NOMO-1 (cell line): Measurements from ENCODE around the gene C1orf21.

ENCODE experiments used
- DNase-seq, 2 experiments: peaks; one replicate each; lab custom pipeline; 2025; ENCODE audit not compliant: unreplicated experiment in 2 of 2; lab: John Stamatoyannopoulos, UW

Gene C1orf21

GRCh38 chr1:184385865-184386311 is 941 bp upstream of the C1orf21 start:
- no peak for DNase-seq

DNA sequence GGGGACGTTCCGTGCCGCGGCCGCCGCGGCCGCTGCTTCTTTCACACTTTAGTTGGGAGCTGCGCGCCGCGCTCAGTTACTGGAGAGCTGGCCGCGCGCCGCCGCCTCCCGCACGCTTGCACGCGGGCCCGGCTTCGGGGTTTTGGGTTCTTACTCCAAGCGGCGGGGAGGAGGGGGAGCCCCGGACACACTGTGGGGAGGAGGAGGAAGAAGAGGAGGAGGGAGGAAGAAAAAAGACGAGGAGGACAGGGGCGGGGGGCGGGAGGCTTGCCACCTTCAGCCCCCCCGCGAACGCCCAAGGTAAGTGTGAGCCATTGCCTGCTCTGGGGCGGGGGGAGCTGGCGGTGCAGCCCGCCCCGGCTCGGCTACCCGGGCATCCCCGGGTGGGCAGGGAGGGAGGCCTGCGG is 243 bp downstream of the C1orf21 start:
- DNase-seq = no peak

DNA sequence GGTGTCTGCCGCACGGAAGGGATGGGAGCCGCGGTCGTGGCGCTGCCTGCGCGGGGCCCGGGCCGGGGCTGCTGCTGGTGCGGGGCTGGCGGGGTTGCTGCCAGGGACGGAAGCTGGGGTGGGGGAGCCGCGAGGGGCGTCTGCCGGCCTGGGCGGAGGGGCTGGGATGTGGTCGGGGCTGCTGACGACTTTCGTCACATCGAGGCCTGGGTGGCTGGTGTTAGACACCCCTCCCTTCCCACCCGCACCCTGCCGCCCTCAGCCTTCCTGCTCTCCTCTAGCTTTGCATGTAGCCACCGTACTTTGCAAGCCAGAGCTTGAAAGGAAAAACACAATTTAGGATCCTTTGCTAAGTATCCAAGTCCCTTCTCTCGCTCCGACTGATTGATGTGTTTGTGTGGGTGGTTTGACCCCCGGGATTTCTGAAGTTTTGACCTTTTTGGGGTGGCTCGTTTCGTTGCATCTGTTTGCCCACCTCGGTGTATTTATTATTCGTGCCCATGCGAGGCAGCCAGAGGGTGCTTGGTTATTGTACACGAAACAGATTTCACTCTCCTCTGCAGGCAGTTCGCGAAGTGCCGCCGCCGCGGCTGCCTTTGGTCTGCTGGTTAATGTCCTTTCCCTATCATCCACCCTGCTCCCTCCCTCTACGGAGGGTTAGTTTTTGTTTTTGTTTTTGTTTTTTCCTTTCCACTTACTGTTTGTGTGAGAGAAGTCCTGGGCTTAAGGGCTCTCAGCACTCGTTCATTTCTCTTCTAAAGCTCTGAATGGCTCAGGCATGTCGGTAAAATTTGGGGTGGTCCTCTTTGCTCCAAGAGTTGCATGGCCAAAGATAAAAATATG is 868 bp downstream of the C1orf21 start:
- no peak for DNase-seq

DNA sequence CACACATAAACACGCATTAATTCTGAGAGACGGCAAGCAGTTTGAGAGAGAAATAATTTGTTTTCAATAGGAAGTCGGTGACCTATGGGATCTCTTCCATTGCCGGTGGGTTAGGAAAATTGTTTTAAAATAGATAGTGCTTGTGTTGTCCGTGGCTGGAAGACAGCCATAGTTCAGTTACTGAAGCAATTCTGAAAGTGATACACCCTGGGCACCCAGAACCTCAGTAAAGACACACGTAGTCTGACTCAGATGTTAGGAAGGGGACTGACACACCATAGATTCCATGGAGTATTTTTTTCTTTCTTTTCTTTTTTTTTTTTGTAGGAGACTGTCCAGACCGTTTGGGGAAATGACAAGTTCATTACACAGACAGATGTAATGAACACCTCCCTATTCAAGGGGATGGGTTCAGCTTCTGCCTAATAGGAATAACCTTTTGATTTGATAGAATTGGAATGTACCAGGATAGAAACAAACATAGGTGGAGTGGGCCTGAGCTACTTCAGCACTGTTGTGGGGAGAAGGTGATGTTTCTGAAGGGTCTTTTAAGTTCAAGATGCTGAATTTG is 1.6 kb downstream of the C1orf21 start:
- no peak for DNase-seq

DNA sequence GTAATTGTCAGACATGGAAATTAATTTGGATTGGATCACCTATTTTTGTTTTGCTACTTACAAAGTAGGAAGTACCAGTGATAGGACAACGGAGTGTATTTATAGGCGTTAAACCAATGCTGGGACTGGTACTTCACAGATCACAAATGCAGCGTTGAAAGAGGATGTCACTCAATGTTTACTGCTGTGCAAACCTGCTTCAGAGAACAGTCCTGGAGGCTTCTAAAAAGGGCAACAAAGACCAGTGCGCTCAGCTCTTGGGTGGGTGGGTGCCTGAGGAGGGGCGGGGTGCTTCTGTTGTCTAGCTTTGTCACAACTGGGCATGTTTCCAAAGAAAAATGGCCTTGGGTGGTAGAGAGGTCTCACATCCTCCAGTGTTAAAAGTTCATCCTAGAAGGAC is 2.1 kb downstream of the C1orf21 start:
- no peak for DNase-seq

GRCh38 chr1:184389446-184389845 is 2.6 kb downstream of the C1orf21 start:
- DNase-seq = no peak

GRCh38 chr1:184390889-184391288 is 4.1 kb downstream of the C1orf21 start:
- no peak for DNase-seq

- no peak for DNase-seq
These were observed 5.2 kb downstream of the C1orf21 start for GRCh38 chr1:184392067-184392466.

GRCh38 chr1:184392779-184393522 is 6.1 kb downstream of the C1orf21 start:
- no peak for DNase-seq

- no peak for DNase-seq
These were observed 7.1 kb downstream of the C1orf21 start for GRCh38 chr1:184393962-184394361.

- no peak for DNase-seq
These were observed 8.5 kb downstream of the C1orf21 start for GRCh38 chr1:184395370-184395769.

DNA sequence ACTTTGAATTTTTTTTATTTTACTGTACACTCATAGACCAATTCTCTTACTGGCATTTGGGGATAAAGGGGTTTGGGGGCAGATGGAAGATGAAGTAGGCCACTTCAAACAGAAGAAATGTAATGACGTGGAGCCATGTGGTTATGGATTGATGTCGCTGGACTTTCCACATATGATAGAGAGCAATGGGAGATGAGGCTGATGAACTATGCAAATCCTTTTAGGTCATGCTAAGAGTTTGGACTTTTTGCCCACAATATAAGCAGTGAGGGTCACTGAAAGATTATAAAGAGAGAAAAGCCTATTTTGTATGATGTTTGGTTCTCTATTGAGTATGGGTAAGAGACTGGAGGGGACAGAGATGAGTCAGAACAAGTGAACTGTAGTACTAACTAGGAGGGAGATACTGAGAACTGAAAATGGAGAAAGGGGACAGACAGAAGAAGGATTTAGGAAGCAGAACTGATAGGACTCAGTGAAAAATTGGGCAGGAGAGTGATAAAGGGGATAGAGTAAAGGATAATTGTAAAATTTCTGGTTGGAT is 9.2 kb downstream of the C1orf21 start:
- no peak for DNase-seq

DNA sequence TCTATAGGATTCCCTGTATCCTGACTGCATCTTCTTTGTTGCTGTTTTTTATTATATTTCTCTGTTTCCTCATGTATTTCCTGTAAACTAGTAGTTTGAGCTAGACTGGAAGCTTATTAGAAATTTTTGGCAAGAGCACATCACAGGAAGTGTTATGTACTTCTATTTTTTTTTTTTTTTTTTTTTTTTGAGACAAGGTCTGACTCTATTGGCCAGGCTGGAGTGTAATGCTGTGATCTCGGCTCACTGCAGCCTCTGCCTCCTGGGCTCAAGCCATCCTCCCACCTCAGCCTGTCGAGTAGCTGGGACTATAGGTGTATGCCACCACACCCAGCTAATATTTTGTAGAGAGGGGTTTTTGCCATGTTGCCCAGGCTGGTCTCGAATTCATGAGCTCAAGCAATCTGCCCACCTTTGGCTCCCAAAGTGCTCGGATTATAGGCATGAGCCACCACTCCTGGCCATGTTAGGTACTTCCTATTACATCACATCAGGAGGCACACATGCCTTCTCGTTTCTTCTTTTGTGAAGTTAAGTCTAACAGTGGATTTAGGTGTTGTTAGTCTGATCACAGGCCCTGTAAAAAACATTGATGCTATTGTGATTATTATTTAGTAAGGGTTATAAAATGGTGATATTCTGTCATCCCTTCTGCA is 12.5 kb downstream of the C1orf21 start:
- DNase-seq = no peak

GRCh38 chr1:184403961-184404726 is 17.3 kb downstream of the C1orf21 start:
- DNase-seq = no peak

DNA sequence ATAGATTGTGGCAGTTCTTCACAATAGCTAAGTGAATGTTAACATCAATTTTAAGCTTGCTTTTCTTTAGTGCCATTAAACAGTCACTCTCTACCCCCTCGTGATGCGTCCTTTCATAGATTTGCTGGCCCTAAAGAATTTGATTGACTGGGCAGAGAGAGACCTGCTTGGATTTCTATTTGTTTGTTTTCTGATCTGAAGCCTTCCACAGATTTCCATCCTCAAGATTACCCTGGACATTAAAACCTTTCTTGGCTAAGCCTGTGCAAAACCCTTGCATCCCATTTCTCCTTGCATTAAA is 17.8 kb downstream of the C1orf21 start:
- DNase-seq = no peak

DNA sequence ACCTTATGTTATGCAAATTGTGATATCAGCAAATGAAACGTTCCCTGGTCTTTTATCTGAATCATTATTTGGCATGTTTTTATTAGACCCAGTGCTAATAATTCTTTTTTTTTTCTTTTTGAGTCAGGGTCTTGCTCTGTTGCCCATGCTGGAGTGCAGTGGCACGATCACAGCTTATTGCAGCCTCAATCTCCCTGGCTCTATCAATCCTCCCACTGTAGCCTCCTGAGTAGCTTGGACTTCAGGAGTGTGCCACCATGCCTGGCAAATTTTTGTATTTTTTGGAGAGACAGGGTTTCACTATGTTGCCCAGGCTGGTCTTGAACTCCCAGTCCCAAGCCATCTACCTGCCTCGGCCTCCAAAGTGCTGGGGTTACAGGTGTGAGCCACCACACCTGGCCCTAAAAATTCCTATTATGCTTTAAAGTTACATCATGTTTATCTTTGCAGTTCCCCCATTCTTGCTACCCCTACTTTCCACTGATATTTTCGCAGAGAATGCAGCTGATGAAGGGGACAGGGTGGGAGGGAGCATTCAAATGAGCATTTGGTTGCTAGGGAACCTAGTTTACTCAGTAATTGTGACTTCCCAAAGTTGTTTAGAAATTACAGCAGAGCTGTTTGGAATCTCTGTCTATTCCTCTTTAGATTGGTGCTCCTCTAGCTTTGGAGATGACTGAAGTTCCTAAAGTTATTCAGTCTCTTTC is 18.4 kb downstream of the C1orf21 start:
- no peak for DNase-seq

DNA sequence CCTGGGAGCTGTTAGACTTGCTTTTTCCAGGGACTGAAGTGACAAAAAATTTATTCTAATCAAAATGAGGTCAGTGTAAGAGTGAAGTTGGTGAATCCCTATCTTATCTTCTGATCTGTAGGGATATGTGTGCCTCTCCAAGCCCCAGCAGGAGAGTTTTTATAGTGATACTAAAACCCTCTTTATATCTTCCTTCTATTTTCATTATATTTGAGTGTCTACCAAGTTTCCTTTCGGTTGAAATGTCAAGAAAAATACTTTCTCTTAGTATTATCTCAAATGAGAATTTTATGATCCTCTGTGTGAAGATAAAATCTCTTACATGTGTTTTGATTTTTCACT is 18.9 kb downstream of the C1orf21 start:
- DNase-seq = no peak

GRCh38 chr1:184406479-184406878 is 19.6 kb downstream of the C1orf21 start:
- DNase-seq = no peak

DNA sequence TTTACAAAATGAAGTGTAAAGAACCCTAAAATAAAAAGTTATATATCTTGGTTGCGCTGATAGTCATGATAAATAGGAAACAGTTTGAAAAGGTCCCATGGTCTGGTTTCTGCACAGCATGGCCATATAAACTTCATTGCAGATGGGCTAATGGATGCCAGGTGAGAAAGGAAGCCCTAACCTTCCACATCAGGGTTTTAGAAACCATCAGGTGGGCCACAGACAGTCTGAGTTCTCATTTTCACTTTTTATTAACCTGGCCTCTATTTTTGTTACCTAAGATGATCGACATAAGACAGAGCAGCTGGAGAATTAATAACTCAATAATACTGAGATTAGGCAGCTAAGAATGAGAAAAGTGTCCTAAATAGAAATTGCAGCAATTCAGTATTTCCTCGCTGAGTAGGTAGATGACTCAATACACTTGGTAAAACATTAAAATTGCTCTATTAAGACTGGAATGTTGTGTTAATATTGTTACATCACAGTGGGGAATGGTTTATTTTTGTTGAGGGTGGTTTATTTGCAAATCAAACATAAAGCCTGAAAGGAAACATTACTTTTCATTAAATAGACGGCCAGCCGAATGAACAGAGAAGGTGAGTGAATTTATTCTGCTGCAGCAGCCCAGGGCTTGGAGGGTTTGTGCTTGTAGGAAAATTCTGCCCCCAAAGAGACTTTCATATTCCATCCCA is 21.1 kb downstream of the C1orf21 start:
- no peak for DNase-seq
